ENCODE measurements around the gene NIBAN1.

DNA sequence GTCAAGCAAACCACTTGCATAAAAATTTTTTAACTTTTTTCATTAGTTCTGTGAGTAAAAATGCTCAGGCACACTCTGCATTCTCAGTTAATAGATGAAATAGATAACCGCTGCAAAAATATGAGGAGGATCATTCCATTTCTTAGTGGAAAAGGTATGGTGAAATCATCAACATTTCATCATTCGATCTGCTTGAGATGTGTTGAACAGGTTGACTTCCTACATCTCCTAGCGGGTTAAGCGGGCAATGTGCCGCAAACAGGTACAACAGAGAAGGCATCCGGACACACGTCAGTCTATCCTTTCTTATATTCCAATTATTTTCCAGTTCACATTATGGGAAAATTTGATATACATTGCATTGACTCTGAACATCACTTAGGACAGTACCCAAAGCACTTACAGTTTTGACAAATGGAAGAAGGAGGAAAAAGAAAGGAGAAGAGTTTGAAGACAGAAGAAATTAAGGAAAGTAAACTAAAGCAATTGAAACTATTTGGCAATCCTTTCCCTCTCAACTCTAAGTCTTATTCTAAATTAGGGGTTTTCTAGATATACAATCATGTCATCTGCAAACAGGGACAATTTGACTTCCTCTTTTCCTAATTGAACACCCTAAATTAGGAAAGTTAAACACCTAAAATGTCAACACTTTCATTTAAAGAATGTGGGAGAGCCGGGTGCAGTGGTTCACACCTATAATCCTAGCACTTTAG, 33.5 kb downstream of the NIBAN1 start:
- TF ChIP-seq CTCF (IDR thresholded peaks at IDR 0.05) (no peak), POLR2AphosphoS5 (IDR thresholded peaks at IDR 0.05; ENCODE audit: low read depth, low read length) (no peak), SIN3A (IDR thresholded peaks at IDR 0.05; ENCODE audit: borderline replicate concordance, insufficient read depth, low read depth, low read length) (no peak), REST (IDR thresholded peaks at IDR 0.05; ENCODE audit: insufficient read depth in 1 of 2, low read depth in 2 of 2, low read length in 1 of 2) (no peak), TCF7L2 (IDR thresholded peaks at IDR 0.05; ENCODE audit: low read depth, low read length) (no peak)

Data from Panc1 (cell line).